Ishikawa (cell line): ENCODE measurements around the gene TEN1.

Source experiments
- CEBPB ChIP-seq: IDR thresholded peaks from 2 replicates; pipeline ENCODE4 v1.6.1; 2012
- CREB1 ChIP-seq: IDR thresholded peaks from 2 replicates; pipeline ENCODE4 v1.6.1; 2012; ENCODE audit warnings: low read depth
- EGR1 ChIP-seq: IDR thresholded peaks from 2 replicates; pipeline ENCODE4 v1.6.1; 2012
- EP300 ChIP-seq: IDR thresholded peaks from 2 replicates; pipeline ENCODE4 v1.6.1; 2012; ENCODE audit warnings: borderline replicate concordance
- FOXM1 ChIP-seq: IDR thresholded peaks from 2 replicates; pipeline ENCODE4 v1.6.1; 2012; ENCODE audit warnings: low read depth, borderline replicate concordance
- MAX ChIP-seq: IDR thresholded peaks from 2 replicates; pipeline ENCODE4 v1.6.1; 2012
- NFIC ChIP-seq: IDR thresholded peaks from 2 replicates; pipeline ENCODE4 v1.6.1; 2012
- RAD21 ChIP-seq: IDR thresholded peaks from 2 replicates; pipeline ENCODE4 v1.6.1; 2012; ENCODE audit warnings: low read depth
- TAF1 ChIP-seq: IDR thresholded peaks from 2 replicates; pipeline ENCODE4 v1.6.1; 2012; ENCODE audit warnings: low read depth, mild to moderate bottlenecking
- TCF12 ChIP-seq: IDR thresholded peaks from 2 replicates; pipeline ENCODE4 v1.6.1; 2012; ENCODE audit warnings: low read depth
- TEAD4 ChIP-seq: IDR thresholded peaks from 2 replicates; pipeline ENCODE4 v1.6.1; 2012
- YY1 ChIP-seq: IDR thresholded peaks from 2 replicates; pipeline ENCODE4 v1.6.1; 2012; ENCODE audit warnings: low read depth
- ZBTB7A ChIP-seq: IDR thresholded peaks from 2 replicates; pipeline ENCODE4 v1.6.1; 2012; ENCODE audit warnings: low read depth
- TF ChIP-seq, protein P1 (sequence below): IDR thresholded peaks from 2 replicates; pipeline ENCODE4 v1.6.1; 2012
- TF ChIP-seq, protein P2 (sequence below): IDR thresholded peaks from 2 replicates; pipeline ENCODE4 v1.6.1; 2012; ENCODE audit warnings: low read depth, mild to moderate bottlenecking

The TEN1 gene

GRCh38 chr17:75970011-75970523 is 9.0 kb upstream of the TEN1 start:
- TF ChIP-seq YY1 (no peak), EGR1 (no peak), NFIC (no peak), TCF12 (no peak), TAF1 (no peak), EP300 (no peak), CREB1 (no peak), RAD21 (no peak), MAX (no peak), TEAD4 (no peak)
- TF ChIP-seq, protein P1, sequence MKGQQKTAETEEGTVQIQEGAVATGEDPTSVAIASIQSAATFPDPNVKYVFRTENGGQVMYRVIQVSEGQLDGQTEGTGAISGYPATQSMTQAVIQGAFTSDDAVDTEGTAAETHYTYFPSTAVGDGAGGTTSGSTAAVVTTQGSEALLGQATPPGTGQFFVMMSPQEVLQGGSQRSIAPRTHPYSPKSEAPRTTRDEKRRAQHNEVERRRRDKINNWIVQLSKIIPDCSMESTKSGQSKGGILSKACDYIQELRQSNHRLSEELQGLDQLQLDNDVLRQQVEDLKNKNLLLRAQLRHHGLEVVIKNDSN, result no peak
- TF ChIP-seq, protein P2, sequence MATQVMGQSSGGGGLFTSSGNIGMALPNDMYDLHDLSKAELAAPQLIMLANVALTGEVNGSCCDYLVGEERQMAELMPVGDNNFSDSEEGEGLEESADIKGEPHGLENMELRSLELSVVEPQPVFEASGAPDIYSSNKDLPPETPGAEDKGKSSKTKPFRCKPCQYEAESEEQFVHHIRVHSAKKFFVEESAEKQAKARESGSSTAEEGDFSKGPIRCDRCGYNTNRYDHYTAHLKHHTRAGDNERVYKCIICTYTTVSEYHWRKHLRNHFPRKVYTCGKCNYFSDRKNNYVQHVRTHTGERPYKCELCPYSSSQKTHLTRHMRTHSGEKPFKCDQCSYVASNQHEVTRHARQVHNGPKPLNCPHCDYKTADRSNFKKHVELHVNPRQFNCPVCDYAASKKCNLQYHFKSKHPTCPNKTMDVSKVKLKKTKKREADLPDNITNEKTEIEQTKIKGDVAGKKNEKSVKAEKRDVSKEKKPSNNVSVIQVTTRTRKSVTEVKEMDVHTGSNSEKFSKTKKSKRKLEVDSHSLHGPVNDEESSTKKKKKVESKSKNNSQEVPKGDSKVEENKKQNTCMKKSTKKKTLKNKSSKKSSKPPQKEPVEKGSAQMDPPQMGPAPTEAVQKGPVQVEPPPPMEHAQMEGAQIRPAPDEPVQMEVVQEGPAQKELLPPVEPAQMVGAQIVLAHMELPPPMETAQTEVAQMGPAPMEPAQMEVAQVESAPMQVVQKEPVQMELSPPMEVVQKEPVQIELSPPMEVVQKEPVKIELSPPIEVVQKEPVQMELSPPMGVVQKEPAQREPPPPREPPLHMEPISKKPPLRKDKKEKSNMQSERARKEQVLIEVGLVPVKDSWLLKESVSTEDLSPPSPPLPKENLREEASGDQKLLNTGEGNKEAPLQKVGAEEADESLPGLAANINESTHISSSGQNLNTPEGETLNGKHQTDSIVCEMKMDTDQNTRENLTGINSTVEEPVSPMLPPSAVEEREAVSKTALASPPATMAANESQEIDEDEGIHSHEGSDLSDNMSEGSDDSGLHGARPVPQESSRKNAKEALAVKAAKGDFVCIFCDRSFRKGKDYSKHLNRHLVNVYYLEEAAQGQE, result no peak

DNA sequence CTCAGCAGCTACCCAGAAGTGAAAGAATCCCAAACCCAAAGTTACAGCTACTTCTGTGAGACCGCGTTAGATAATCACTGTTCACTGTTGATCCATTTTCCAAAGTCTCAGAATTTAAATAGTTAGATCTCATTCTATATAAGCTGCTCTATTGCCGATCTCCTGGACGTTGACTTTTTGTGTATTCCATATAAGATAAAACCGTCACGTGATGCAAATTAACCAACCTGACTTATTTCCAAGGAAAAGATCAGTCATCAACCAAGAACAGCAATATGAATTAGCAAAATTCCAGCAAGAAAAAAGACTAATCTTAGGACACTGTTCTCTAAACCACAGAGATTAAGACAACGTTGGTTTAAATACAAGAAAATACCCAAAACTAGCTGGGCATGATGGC is 8.4 kb upstream of the TEN1 start:
- TF ChIP-seq CEBPB, result no peak
- TF ChIP-seq, protein P1, result no peak
- no peak for TF ChIP-seq MAX
- no peak for TF ChIP-seq ZBTB7A
- TF ChIP-seq TCF12, result no peak
- TF ChIP-seq TAF1, result no peak
- no peak for TF ChIP-seq TEAD4
- TF ChIP-seq FOXM1, result no peak
- no peak for TF ChIP-seq EGR1
- no peak for TF ChIP-seq NFIC
- no peak for TF ChIP-seq RAD21
- TF ChIP-seq CREB1, result no peak
- TF ChIP-seq, protein P2, result no peak
- no peak for TF ChIP-seq YY1
- no peak for TF ChIP-seq EP300

DNA sequence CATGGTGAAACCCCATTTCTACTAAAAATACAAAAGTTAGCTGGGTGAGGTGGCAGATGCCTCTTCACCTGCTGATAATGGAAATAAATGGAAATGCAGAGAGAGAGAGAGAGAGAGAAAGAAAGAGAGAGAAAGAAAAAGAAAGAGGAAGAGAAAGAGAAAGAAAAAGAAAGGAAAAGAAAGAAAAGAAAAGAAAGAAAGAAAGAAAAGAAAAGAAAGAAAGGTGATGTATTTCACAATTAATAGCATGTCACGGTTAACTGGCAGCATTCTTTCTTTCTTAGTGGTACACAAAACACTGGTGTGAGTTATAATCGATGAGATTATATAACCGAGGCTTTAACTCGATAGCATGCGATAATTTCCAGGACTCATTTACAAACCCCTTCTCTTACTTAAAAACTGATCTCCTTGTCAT is 3.3 kb upstream of the TEN1 start:
- TF ChIP-seq TAF1 (no peak), MAX (no peak), FOXM1 (no peak)
- TF ChIP-seq, protein P1, result no peak
- TF ChIP-seq, protein P2, result no peak

GRCh38 chr17:75976175-75976848 is 2.7 kb upstream of the TEN1 start:
- no peak for TF ChIP-seq TEAD4
- no peak for TF ChIP-seq TAF1
- no peak for TF ChIP-seq CEBPB
- no peak for TF ChIP-seq EP300
- no peak for TF ChIP-seq EGR1
